ENCODE measurements around the gene RHBDD3.

RHBDD3 gene

GRCh38 chr22:29217827-29218757 is 49.7 kb downstream of the RHBDD3 start:
- Histone ChIP-seq H3K4me2 (ENCODE audit: low read depth, low read length) (no peak overlapping the region), H3K9me3 (replicated peaks; ENCODE audit: insufficient read depth, low read length) (no peaks in the 10 kb centered on the region), H2AFZ (ENCODE audit: low read length) (no peak overlapping the region), H3K4me3 (ENCODE audit: low read length) (no peak overlapping the region), H3K9ac (ENCODE audit: low read length) (no peak overlapping the region), H3K9me2 (replicated peaks; ENCODE audit: insufficient read depth, low read length) (no peaks in the 10 kb centered on the region), H3K27ac (ENCODE audit: low read length) (no peak overlapping the region), H3K27me3 (replicated peaks; ENCODE audit: insufficient read depth, low read length) (no peaks in the 10 kb centered on the region), H3K79me2 (ENCODE audit: low read length) (no peaks in the 10 kb centered on the region), H3K4me1 (ENCODE audit: low read length) (no peaks in the 10 kb centered on the region), H4K20me1 (ENCODE audit: insufficient read depth, low read length) (no peaks in the 10 kb centered on the region), H3K36me3 (replicated peaks; ENCODE audit: insufficient read depth, low read length) (no peaks in the 10 kb centered on the region), H3F3A (ENCODE audit: insufficient read depth, low read length) (no peaks in the 10 kb centered on the region)
- no peak for TF ChIP-seq CTCF (IDR thresholded peaks at IDR 0.05; ENCODE audit: low read length)
- no peak for TF ChIP-seq EZH2 (optimal IDR thresholded peaks at IDR 0.05; ENCODE audit: low read depth, low read length)
- TF ChIP-seq EZH2phosphoT487 (IDR thresholded peaks at IDR 0.05; ENCODE audit: low read length), result no peak
- no peak for DNase-seq

GRCh38 chr22:29216873-29217666 is 50.7 kb downstream of the RHBDD3 start:
- Histone ChIP-seq H3K9me2 (replicated peaks; ENCODE audit: insufficient read depth, low read length) (no peaks in the 10 kb centered on the region), H3K4me1 (ENCODE audit: low read length) (no peaks in the 10 kb centered on the region), H3K79me2 (ENCODE audit: low read length) (no peaks in the 10 kb centered on the region), H3K4me3 (ENCODE audit: low read length) (no peak overlapping the region), H3K4me2 (ENCODE audit: low read depth, low read length) (no peak overlapping the region), H3K27ac (ENCODE audit: low read length) (no peak overlapping the region), H2AFZ (ENCODE audit: low read length) (no peak overlapping the region), H3K9ac (ENCODE audit: low read length) (no peak overlapping the region), H3F3A (ENCODE audit: insufficient read depth, low read length) (no peaks in the 10 kb centered on the region), H3K36me3 (replicated peaks; ENCODE audit: insufficient read depth, low read length) (no peaks in the 10 kb centered on the region), H3K27me3 (replicated peaks; ENCODE audit: insufficient read depth, low read length) (no peaks in the 10 kb centered on the region), H4K20me1 (ENCODE audit: insufficient read depth, low read length) (no peaks in the 10 kb centered on the region), H3K9me3 (replicated peaks; ENCODE audit: insufficient read depth, low read length) (no peaks in the 10 kb centered on the region)
- no peak for DNase-seq
- no peak for TF ChIP-seq EZH2phosphoT487 (IDR thresholded peaks at IDR 0.05; ENCODE audit: low read length)
- no peak for TF ChIP-seq EZH2 (optimal IDR thresholded peaks at IDR 0.05; ENCODE audit: low read depth, low read length)
- TF ChIP-seq CTCF (IDR thresholded peaks at IDR 0.05; ENCODE audit: low read length), result no peak

DNA sequence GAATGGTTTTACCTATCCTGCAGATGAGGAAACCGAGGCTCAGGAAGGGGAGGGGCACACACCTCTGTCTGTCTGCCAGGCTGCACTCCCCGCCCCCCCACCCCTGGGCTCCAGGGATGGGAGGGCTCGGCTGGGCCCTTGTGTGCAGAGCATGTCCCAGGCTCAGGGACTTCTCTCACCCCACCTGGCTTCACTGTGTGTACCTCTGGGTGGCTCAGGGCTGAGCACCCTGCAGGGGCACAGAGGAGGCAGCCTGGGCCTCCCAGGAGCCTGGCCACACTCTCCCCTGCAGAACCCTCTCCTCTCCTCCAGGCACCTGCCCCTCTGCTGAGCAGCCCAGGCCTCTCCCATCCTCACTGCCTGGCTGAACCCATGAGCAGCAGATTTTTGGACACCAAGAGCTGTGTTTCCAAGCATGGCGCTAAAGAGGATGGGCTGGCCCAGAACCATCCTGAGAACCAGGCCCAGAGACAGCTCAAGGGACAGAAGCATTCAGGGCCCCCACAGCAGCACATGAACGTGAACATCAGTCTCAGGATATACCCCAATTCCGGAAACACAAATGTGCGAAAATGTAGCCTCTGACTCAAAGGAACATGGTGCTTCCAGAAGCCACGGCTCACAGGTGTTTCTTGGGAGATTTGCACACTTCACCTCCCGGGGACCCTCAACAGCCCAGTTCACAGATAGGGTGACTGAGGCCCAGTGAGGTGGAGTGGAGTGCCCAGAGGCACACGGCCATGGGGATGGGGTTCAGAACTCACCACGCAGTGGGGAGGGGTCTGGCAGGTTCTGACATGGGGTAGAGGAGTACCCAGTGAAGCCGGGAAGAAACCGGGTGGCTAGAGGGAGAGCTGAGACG is 51.5 kb downstream of the RHBDD3 start:
- H3K9me2 ChIP-seq (replicated peaks; ENCODE audit: insufficient read depth, low read length), result no peaks in the 10 kb centered on the region
- H3K4me2 ChIP-seq (ENCODE audit: low read depth, low read length), result no peak overlapping the region
- H3K4me1 ChIP-seq (ENCODE audit: low read length), result no peaks in the 10 kb centered on the region
- no peak overlapping the region for H3K4me3 ChIP-seq (ENCODE audit: low read length)
- no peaks in the 10 kb centered on the region for H3K79me2 ChIP-seq (ENCODE audit: low read length)
- no peaks in the 10 kb centered on the region for H3K9me3 ChIP-seq (replicated peaks; ENCODE audit: insufficient read depth, low read length)
- no peaks in the 10 kb centered on the region for H3K36me3 ChIP-seq (replicated peaks; ENCODE audit: insufficient read depth, low read length)
- no peak overlapping the region for H3K27ac ChIP-seq (ENCODE audit: low read length)
- H4K20me1 ChIP-seq (ENCODE audit: insufficient read depth, low read length), result no peaks in the 10 kb centered on the region
- no peak for DNase-seq
- H2AFZ ChIP-seq (ENCODE audit: low read length), result no peak overlapping the region
- H3F3A ChIP-seq (ENCODE audit: insufficient read depth, low read length), result no peaks in the 10 kb centered on the region
- TF ChIP-seq EZH2phosphoT487 (IDR thresholded peaks at IDR 0.05; ENCODE audit: low read length) (no peak), EZH2 (optimal IDR thresholded peaks at IDR 0.05; ENCODE audit: low read depth, low read length) (no peak), CTCF (IDR thresholded peaks at IDR 0.05; ENCODE audit: low read length) (no peak)
- H3K27me3 ChIP-seq (replicated peaks; ENCODE audit: insufficient read depth, low read length), result no peaks in the 10 kb centered on the region
- H3K9ac ChIP-seq (ENCODE audit: low read length), result no peak overlapping the region

All from MM.1S (cell line).